Cerebellar nuclear complex (tissue), 1 donor: ENCODE data around the gene IGF1.
"Not testable (repeated sequence)": the region's sequence is repeated elsewhere in the genome, so short reads cannot be mapped to it uniquely, and the experiment has no call there.

Source experiments
- DNase-seq, 2 experiments: peaks; one replicate each; lab custom pipeline; 2025; lab: John Stamatoyannopoulos, UW

The IGF1 gene

DNA sequence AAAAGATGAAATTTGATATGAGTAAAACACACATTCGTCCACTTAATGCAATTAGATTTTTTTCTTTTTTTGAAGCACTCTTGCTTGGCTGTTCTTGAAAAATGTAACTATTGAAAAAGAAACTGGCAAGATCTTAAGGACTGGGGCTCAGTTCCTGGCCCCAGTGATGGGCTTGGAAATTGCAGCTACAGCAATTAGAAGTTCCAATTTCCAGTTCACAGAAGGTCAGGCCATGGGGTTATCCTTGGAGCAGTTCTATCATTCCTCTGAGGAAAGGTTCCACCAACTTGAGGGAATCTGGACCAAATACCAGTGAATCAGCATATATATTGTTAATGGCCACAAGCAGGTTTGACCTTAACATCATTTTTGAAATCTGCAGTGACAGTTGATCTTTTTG is 18.9 kb downstream of the IGF1 start:
- no peak for DNase-seq

GRCh38 chr12:102459314-102459713 is 21.0 kb downstream of the IGF1 start:
- DNase-seq, result no peak

DNA sequence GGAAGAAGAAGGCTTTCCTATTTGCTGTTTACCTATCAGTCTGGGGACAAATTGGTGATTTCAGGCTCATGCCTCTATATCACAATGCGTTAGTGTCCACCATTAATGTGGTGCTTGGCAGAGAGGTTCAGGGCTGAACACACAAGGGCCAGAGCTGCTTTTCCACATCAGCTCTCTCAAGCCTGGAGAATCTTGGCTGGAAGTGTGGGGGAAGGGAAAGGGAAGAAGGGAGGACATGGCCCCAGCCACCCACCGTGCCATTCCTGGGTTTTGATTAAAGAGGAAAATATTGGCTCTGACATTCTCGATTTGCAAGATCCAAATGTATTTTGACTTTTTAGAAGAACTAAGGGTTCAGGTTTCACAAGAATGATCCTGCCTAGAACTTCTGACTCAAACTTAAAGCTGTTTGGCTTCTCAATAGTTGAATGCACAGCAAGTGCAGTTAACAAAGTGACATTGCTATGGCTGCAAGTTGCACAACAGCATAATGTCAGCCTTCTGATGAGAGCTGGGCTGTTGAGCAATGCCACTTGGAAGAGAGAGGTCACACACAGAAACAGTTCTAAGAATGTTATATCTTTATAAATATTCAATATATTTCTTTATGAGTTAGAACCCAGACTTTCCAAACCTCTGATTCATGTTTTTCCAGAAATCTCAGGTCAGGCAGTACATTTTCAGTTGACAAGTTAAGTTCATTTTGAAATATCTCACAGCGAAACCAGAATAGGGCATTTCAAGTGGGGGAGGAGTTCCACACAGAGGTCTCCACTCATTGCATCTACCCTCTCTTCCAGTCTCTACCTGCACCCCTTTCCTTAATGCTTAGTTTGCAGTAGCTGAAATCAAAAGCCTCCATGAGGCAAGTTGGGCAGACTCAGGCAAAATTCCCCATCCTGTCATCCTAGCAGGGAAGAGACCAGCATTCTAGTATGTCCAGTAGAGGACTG is 25.3 kb downstream of the IGF1 start:
- no peak for DNase-seq

DNA sequence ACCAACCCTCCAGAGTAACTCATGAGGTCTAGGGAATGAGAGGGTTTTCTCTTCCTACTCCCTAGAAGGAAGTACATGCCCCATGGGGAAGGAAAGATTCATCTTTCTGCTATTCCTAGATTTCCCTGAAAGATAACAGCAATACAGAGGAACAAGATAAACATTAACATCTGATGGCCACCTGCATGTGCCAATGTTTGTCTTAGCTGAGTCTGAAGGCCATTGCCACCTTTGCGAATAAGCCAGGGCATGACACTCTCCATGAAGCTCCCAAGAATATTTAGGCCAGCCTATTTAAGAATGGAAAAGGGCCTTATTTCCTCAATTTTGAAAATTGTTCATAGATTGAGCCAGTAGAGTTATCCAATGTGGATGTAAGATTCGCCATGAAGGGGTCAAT is 26.0 kb downstream of the IGF1 start:
- no peak for DNase-seq

DNA sequence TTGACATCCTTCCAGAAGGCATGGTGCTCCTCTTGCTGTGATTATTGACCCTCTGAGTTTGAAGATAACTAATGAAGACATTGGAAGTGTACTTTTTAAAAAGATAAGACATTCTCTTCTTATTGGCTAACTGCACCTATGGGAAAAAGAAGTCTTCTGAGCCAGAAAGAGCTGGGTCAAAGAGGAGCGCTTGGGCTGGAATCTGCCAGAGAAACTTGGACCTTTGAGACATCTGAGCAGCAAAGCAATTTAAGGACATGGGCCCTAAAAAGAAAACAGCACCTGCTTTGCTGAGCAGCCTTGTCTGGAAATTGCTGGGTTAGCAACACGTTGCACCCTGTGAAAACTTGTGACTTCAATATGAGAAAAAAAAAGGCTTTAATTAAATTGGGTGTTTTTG is 27.8 kb downstream of the IGF1 start:
- DNase-seq, result no peak

DNA sequence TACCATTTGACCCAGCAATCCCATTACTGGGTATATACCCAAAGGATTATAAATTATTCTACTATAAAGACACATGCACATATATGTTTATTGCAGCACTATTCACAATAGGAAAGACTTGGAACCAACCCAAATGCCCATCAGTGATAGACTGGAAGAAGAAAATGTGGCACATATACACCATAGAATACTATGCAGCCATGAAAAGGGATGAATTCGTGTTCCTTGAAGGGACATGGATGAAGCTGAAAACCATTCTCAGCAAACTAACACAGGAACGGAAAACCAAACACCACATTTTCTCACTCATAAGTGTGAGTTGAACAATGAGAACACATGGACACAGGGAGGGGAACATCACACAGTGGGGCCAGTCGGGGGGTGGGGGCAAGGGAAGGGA is 31.3 kb downstream of the IGF1 start:
- not testable (repeated sequence) for DNase-seq

DNA sequence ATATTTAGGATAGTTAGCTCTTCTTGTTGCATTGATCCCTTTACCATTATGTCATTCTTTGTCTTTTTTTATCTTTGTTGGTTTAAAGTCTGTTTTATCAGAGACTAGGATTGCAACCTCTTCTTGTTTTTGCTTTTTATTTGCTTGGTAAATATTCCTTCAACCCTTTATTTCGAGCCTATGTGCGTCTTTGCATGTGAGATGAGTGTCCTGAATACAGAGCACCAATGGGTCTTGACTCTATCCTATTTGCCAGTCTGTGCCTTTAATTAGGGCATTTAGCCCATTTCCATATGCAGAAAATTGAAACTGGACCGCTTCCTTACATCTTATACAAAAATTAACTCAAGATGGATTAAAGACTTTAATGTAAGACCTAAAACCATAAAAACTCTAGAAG is 32.9 kb downstream of the IGF1 start:
- DNase-seq, result not testable (repeated sequence)

DNA sequence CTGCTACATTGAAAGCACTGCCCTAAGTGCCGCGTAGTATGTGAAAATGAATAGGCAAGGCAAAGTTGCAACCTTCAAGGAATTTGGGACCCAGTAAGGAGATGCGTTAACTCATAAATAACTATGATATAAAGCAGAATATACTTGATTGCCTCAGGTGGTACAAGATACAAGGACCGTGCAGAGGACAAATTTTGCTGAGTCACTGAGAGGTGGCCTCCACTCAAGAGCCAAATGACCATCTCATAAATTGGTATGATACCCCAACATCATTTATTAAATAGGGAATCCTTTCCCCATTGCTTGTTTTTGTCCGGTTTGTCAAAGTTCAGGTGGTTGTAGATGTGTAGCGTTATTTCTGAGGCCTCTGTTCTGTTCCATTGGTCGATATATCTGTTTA is 35.7 kb downstream of the IGF1 start:
- DNase-seq, result no peak

DNA sequence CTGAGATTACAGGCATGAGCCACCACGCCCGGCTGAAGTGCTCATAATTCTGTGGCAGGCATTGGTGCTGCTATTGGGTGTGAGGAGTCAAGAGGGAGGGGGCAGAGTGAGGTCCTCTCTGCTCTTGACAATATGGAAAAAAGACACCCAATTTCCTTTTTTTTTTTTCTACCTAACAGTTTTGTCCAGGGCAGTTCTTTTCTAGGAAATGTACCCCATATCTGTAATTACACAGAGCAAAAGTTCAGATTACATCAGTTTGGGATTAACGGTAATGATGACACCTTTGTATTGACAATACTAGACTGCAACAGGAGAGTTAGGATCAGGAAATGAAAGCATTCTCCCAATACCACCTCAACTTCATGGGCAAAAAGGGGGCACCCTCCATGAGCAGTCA is 36.3 kb downstream of the IGF1 start:
- no peak for DNase-seq

DNA sequence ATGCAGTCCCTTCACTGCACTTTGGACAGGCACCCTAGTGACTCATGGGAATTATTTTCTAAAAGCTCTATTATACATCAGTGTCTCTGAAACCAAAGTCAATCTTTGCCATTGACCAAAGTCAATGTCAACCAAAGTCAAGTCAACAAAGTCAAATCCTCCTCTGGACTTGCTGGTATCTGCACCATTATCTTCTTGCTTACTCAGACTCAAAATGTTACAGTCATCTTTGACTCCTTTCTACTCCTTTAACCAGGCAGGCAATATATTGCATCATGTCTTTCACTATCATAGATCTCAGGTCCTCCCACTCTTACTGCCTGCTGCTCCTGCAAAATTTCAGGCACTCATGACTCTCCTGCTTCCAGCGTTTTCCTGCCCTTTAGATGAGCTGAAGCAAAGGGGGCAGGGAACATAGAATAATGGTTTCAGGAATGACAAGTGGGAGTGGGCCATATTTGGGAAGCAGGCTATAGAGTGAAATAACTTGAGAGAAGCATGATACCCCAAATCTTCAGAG is 39.2 kb downstream of the IGF1 start:
- no peak for DNase-seq

DNA sequence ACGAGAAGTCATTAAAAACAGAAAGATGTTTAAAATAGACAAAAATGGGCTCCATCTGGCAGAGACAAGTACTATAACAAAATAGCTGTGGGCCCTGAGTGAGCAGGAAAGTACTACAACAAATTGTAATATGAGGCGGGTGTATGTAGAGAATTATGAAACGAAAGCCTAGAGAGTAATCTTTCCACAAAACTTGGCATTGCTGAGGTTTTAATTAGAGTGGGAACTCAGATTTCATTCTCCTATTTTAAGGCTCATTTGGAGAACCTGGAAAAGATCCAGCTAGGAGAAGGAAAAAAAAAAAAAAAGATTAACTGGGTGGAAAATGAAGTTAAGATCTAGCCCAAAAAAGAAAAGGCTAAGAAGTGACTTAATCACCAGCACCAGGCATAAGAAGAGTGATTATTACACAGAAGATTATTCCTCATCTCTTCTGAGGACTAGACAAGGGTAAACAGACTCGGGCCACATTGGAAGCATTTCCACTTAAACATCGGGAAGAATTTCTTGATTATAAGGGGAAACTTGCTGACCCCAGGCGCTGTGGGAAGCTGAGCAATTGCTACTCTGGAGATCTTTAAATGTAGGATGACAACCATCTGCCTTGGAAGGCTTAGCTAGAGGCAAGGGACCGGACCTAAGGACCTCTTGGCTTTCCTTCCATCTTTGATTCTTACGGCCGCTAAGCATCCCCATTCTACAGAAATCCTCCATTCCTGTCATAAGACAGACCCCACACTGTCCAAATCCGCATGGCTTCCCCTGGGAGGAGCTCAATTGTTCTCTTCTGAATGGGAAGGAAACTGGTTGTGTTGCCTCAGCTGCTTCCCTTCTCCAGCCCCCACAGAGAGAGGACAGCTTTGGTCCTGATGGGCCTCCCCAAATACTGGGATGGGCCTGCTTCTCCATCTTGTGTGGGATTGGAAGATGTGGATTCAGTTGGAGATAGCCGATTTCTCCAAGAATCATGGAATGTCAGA is 40.6 kb downstream of the IGF1 start:
- no peak for DNase-seq

- no peak for DNase-seq
Measured at GRCh38 chr12:102438827-102439210, 41.5 kb downstream of the IGF1 start.

GRCh38 chr12:102438047-102438826 is 42.1 kb downstream of the IGF1 start:
- DNase-seq, result no peak

- no peak for DNase-seq
Measured at GRCh38 chr12:102437511-102437910, 42.9 kb downstream of the IGF1 start.

GRCh38 chr12:102436867-102437266 is 43.5 kb downstream of the IGF1 start:
- no peak for DNase-seq

- no peak for DNase-seq
Measured at GRCh38 chr12:102435827-102436436, 44.4 kb downstream of the IGF1 start.

DNA sequence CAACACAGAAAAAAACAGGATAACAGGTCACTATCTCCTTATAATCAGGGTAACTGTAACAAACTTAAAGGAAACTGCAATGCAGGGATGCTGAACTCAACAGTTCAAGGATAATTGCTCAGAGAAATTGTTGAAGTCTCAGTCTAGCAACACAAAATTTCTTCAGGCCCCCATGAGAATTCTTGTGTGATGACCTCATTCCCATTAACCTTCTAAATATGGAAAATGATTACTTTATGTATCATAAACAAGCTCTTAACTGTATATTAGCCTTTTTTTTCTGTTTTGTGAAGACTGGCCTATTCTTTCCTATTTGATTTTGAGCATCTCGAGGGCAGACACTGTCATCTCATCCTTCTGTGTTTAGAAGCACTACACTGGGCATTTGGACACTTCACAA is 47.1 kb downstream of the IGF1 start:
- no peak for DNase-seq

- no peak for DNase-seq
Measured at GRCh38 chr12:102430661-102431060, 49.7 kb downstream of the IGF1 start.

DNA sequence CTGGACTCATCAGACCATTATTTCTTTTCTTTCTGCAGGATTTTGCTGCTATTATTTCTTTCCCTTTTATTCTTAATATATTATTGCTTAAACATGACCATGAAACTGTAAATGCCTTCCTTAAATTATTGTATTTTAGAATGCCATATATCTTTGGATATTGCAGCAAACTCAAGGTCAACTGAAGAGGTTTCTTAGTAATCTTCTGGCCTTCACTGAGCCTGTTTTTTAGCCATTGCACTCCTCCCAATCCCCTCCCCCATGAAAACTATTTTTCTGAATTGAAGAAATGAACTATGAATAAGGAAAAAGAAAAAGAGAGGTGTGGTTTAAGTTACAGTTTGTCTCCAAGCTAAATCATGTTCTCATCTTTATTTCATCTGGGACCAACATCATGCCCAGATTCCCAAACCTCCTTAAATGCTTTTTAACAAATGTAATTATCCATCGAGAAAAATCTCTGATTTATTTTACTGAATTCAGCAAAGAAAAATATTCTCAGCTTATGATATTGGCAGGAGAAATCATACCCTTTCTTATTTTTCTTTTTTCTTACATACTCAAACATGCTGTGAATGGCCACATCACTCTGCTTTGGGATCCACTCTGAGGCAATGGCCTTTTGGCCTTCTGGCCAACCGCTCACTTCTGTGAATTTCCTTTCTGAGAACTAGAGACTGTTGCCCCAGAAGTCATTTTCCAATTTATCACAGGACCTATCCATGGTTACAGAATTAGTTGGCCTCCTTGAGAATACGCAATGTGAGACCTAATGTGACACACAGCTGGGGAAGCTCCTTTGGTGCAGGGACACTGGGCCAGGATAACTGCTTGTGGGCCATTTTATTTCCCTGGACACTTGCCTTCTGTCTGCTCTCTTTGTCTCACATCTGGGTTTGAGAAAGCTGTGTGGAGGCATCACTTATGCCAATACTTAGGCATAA is 50.9 kb downstream of the IGF1 start:
- DNase-seq, result no peak

DNA sequence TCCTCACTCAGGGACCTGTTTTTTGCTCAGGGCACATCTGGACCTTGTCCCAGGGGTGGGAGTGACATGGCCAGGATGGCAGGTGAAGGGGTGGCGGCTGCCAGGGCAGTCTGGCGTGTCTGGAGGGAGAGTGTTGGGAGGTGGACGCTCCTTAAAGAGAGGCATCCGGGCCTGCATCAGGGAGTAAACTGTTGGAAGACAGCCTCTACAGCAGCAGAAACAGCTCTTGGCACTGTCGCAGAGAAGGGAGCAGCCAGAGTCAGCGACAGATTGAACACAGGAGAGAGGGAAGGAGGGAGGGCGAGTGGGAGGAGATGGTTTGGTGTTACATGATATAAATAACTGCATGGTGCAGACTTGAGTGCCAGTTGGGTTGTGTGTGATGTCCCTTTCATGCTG is 52.8 kb downstream of the IGF1 start:
- peak; percentile 22 to 60 for DNase-seq
